ENCODE data around the gene ATP6V0A1. TPM values are rescaled to one million over a fixed set of nuclear protein-coding genes. Genes with fewer than 3 reads are reported as not detected.
A peak's percentile ranks its signal among the peaks of the same experiment; 100 is the strongest.
"Not testable (repeated sequence)": the region's sequence is repeated elsewhere in the genome, so short reads cannot be mapped to it uniquely, and the experiment has no call there.

ATP6V0A1 gene
- total RNA-seq, 2 donors from 2014 or later = 45.2 to 53.1 TPM

DNA sequence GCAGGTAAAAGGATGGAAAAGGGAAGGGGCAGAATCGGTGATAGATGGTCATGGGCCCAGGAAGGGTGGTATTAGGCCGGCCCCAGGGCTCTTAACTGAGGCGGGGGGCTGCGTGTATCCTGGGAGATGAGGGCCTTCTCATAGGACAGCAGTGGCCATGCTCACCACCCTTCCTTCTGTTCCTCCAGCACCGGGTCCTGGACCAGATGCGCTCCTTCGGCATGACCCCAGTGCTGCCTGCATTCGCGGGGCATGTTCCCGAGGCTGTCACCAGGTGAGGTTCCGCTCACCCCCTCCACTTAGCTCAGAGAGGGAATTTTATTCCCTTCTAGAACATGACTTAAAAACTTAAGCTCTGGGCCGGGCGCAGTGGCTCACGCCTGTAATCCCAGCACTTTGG, 79.8 kb downstream of the ATP6V0A1 start:
- Histone ChIP-seq H3K9ac (ENCODE audit: extremely low read depth, low read length, poor library complexity, severe bottlenecking) (no peak overlapping the region), H3K4me1 (ENCODE audit: control insufficient read depth, insufficient read depth, low read length) (peaks cover 6% of the 10 kb centered on the region), H3K27me3 (ENCODE audit: control insufficient read depth, insufficient read depth, low read length, poor library complexity, severe bottlenecking) (no peaks in the 10 kb centered on the region), H3K9me3 (ENCODE audit: control insufficient read depth, low read length) (no peaks in the 10 kb centered on the region), H3K4me3 (ENCODE audit: low read length) (no peak overlapping the region), H3K36me3 (ENCODE audit: control insufficient read depth, insufficient read depth, low read length) (peaks cover 10% of the 10 kb centered on the region), H3K27ac (ENCODE audit: low read depth, low read length) (no peak overlapping the region)
- DNase-seq = no peak
- Mint-ChIP-seq H3K27me3 (ENCODE audit: insufficient read depth) (no peaks in the 10 kb centered on the region), H3K9me3 (no peaks in the 10 kb centered on the region), H3K4me3 (no peak overlapping the region), H3K4me1 (peaks cover 11% of the 10 kb centered on the region), H3K36me3 (ENCODE audit: low read depth) (peaks cover 24% of the 10 kb centered on the region), H3K27ac (no peak overlapping the region)
- TF ChIP-seq, protein P1, sequence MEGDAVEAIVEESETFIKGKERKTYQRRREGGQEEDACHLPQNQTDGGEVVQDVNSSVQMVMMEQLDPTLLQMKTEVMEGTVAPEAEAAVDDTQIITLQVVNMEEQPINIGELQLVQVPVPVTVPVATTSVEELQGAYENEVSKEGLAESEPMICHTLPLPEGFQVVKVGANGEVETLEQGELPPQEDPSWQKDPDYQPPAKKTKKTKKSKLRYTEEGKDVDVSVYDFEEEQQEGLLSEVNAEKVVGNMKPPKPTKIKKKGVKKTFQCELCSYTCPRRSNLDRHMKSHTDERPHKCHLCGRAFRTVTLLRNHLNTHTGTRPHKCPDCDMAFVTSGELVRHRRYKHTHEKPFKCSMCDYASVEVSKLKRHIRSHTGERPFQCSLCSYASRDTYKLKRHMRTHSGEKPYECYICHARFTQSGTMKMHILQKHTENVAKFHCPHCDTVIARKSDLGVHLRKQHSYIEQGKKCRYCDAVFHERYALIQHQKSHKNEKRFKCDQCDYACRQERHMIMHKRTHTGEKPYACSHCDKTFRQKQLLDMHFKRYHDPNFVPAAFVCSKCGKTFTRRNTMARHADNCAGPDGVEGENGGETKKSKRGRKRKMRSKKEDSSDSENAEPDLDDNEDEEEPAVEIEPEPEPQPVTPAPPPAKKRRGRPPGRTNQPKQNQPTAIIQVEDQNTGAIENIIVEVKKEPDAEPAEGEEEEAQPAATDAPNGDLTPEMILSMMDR (conservative IDR thresholded peaks at IDR 0.05) = no peak
- 94 to 98% methylated on average over 14 of the region's 14 CpGs for WGBS, 2 experiments (ENCODE audit: insufficient coverage in 1 of 2, insufficient read length in 1 of 2)

DNA sequence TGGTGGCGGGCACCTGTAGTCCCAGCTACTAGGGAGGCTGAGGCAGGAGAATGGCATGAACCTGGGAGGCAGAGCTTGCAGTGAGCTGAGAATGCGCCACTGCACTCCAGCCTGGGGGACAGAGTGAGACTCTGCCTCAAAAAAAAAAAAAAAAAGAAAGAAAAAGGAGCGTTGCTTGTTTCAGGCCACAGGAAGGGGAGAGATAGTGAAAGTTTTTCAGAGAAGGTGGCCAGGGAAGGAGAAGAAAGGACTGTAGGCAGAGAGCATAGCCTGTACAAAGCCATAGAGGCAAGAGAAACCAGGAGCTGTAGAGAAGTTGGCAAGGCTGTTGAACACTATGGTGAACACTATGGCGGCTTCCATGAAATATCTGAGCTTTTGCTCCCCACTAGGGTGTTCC, 81.9 kb downstream of the ATP6V0A1 start:
- H3K27me3 Mint-ChIP-seq (ENCODE audit: insufficient read depth); H3K27ac Mint-ChIP-seq; H3K27ac ChIP-seq (ENCODE audit: low read depth, low read length); DNase-seq; H3K4me3 Mint-ChIP-seq; H3K9ac ChIP-seq (ENCODE audit: extremely low read depth, low read length, poor library complexity, severe bottlenecking); H3K4me1 ChIP-seq (ENCODE audit: control insufficient read depth, insufficient read depth, low read length); H3K9me3 ChIP-seq (ENCODE audit: control insufficient read depth, low read length); H3K4me1 Mint-ChIP-seq; H3K9me3 Mint-ChIP-seq; H3K27me3 ChIP-seq (ENCODE audit: control insufficient read depth, insufficient read depth, low read length, poor library complexity, severe bottlenecking); H3K4me3 ChIP-seq (ENCODE audit: low read length): not testable (repeated sequence)
- peaks cover 32% of the 10 kb centered on the region for H3K36me3 Mint-ChIP-seq (ENCODE audit: low read depth)
- H3K36me3 ChIP-seq (ENCODE audit: control insufficient read depth, insufficient read depth, low read length) = peaks cover 10% of the 10 kb centered on the region
- WGBS, 2 experiments (ENCODE audit: insufficient coverage in 1 of 2, insufficient read length in 1 of 2) = 91 to 92% methylated on average over 2 to 4 of the region's 4 CpGs

DNA sequence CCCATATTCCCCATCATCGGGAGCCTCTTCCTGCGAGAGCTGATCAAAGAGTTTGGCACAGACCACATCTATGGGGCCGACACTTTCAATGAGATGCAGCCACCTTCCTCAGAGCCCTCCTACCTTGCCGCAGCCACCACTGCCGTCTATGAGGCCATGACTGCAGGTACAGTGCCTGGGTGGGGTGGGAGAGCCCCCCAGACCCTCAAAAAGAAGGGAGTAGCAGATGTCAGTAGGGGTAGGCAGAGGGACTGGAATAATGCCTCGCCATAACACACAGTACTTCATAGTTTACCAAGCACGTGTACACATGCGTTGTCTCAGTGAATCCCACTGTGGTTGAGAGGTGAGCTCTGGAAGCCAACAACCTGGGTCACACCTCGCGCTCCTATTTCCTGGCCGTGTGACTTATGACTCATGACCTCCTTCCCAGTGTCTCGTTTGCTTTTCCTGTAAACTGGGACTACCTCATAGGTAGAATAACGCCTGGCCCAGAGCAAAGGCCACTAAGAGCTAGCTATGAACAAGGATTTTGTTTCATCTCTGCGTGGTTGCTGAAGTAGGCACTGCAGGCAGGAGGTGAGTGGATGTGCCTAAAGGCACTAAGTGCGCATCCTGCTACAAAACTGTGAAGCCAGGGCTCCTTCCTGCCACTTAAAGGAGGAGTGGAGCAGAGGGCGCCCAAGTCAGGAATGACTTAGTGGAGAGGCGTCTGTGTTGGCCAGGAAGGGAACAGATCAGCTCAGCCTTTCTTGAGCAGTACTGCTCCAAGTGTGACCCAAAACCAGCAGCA, 82.6 kb downstream of the ATP6V0A1 start:
- H3K27me3 ChIP-seq (ENCODE audit: control insufficient read depth, insufficient read depth, low read length, poor library complexity, severe bottlenecking) = no peaks in the 10 kb centered on the region
- H3K36me3 Mint-ChIP-seq (ENCODE audit: low read depth) = peaks cover 32% of the 10 kb centered on the region
- no peak overlapping the region for H3K9ac ChIP-seq (ENCODE audit: extremely low read depth, low read length, poor library complexity, severe bottlenecking)
- H3K4me1 ChIP-seq (ENCODE audit: control insufficient read depth, insufficient read depth, low read length) = peaks cover 6% of the 10 kb centered on the region
- H3K27ac ChIP-seq (ENCODE audit: low read depth, low read length) = no peak overlapping the region
- no peak for DNase-seq
- WGBS, 2 experiments (ENCODE audit: insufficient coverage in 1 of 2, insufficient read length in 1 of 2) = 90 to 99% methylated on average over 11 to 17 of the region's 17 CpGs
- no peaks in the 10 kb centered on the region for H3K9me3 ChIP-seq (ENCODE audit: control insufficient read depth, low read length)
- H3K4me3 Mint-ChIP-seq = no peak overlapping the region
- peaks cover 10% of the 10 kb centered on the region for H3K36me3 ChIP-seq (ENCODE audit: control insufficient read depth, insufficient read depth, low read length)
- H3K9me3 Mint-ChIP-seq = no peaks in the 10 kb centered on the region
- no peak overlapping the region for H3K4me3 ChIP-seq (ENCODE audit: low read length)
- peaks cover 2% of the 10 kb centered on the region for H3K4me1 Mint-ChIP-seq
- H3K27me3 Mint-ChIP-seq (ENCODE audit: insufficient read depth) = no peaks in the 10 kb centered on the region
- TF ChIP-seq, protein P1 (conservative IDR thresholded peaks at IDR 0.05) = no peak
- peak overlapping the region; percentile 26 for H3K27ac Mint-ChIP-seq
